ENCODE results near the gene QRICH1.

DNA sequence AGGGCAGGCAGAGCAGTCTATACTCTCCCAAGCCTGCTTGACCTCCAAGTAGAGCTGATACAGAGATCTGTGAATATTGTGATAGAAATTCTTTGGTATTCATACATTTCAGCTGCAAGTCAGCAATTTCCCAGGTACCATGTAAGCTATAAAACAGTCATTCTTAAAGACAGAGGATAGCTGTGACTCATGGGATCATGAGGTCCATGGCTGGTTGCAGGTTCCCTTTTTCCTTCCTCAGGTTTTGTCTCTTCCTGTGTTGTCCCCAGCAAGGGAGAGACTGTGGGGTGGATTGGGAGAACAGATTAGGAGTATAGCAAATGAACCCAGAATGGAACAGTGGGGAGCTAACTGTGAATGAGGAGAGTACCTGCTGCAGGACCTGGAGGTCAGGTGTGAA, 109.2 kb downstream of the QRICH1 start:
- TF ChIP-seq CREB1 (IDR thresholded peaks at IDR 0.05; ENCODE audit: low read depth) (no peak), YY1 (IDR thresholded peaks at IDR 0.05; ENCODE audit: low read depth) (no peak), TCF12 (IDR thresholded peaks at IDR 0.05; ENCODE audit: low read depth) (no peak), EP300 (IDR thresholded peaks at IDR 0.05; ENCODE audit: borderline replicate concordance) (no peak), CEBPB (IDR thresholded peaks at IDR 0.05) (no peak), ZBTB7A (IDR thresholded peaks at IDR 0.05; ENCODE audit: low read depth) (no peak), RAD21 (IDR thresholded peaks at IDR 0.05; ENCODE audit: low read depth) (no peak), FOXM1 (IDR thresholded peaks at IDR 0.05; ENCODE audit: borderline replicate concordance, low read depth) (no peak), TEAD4 (IDR thresholded peaks at IDR 0.05) (no peak)
- TF ChIP-seq, protein P1, sequence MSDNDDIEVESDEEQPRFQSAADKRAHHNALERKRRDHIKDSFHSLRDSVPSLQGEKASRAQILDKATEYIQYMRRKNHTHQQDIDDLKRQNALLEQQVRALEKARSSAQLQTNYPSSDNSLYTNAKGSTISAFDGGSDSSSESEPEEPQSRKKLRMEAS (IDR thresholded peaks at IDR 0.05), result no peak
- TF ChIP-seq, protein P2, sequence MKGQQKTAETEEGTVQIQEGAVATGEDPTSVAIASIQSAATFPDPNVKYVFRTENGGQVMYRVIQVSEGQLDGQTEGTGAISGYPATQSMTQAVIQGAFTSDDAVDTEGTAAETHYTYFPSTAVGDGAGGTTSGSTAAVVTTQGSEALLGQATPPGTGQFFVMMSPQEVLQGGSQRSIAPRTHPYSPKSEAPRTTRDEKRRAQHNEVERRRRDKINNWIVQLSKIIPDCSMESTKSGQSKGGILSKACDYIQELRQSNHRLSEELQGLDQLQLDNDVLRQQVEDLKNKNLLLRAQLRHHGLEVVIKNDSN (IDR thresholded peaks at IDR 0.05), result no peak
- TF ChIP-seq, protein P3, sequence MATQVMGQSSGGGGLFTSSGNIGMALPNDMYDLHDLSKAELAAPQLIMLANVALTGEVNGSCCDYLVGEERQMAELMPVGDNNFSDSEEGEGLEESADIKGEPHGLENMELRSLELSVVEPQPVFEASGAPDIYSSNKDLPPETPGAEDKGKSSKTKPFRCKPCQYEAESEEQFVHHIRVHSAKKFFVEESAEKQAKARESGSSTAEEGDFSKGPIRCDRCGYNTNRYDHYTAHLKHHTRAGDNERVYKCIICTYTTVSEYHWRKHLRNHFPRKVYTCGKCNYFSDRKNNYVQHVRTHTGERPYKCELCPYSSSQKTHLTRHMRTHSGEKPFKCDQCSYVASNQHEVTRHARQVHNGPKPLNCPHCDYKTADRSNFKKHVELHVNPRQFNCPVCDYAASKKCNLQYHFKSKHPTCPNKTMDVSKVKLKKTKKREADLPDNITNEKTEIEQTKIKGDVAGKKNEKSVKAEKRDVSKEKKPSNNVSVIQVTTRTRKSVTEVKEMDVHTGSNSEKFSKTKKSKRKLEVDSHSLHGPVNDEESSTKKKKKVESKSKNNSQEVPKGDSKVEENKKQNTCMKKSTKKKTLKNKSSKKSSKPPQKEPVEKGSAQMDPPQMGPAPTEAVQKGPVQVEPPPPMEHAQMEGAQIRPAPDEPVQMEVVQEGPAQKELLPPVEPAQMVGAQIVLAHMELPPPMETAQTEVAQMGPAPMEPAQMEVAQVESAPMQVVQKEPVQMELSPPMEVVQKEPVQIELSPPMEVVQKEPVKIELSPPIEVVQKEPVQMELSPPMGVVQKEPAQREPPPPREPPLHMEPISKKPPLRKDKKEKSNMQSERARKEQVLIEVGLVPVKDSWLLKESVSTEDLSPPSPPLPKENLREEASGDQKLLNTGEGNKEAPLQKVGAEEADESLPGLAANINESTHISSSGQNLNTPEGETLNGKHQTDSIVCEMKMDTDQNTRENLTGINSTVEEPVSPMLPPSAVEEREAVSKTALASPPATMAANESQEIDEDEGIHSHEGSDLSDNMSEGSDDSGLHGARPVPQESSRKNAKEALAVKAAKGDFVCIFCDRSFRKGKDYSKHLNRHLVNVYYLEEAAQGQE (IDR thresholded peaks at IDR 0.05; ENCODE audit: low read depth), result no peak

Measured in Ishikawa (cell line).